IMR-90 (cell line): ENCODE data around the gene SLIT3. TPM values are rescaled to one million over a fixed set of nuclear protein-coding genes. Genes with fewer than 3 reads are reported as not detected.

Experiments used
- ATAC-seq: fragments of 200-7000 bp; cut with Tn5 transposase; 2 replicates; pipeline ENCODE4 v1.9.1; 2020; ENCODE audit warnings: low read depth, mild to moderate bottlenecking, moderate library complexity
- BruUV-seq: library from RNA; stranded (reverse); fragments of 400-500 nt; replicated peaks from 2 replicates; lab custom pipeline; 2021; lab: Mats Ljungman, UMichigan
- CTCF ChIA-PET: fragments of 300-600 bp; formaldehyde crosslinking; extraction: SDS; loops from one replicate; lab custom pipeline; 2021; ENCODE audit warnings: antibody characterized with exemption; lab: Yijun Ruan, JAX
- POLR2A ChIA-PET: fragments of 300-600 bp; sonication (Branson Sonifier 250); formaldehyde crosslinking; loops from one replicate; lab custom pipeline; 2022; ENCODE audit warnings: antibody characterized with exemption; ENCODE audit not compliant: unreplicated experiment; lab: Charles Lee
- DNase-seq: peaks from one replicate; pipeline ENCODE4 v3.0.0; 2013
- H2AFZ ChIP-seq: replicated peaks from 2 replicates; pipeline ENCODE3; 2013; ENCODE audit warnings: low read length, mild to moderate bottlenecking; ENCODE audit not compliant: poor library complexity
- H2AK5ac ChIP-seq: 2 replicates; pipeline ENCODE4 v1.6.1; 2013; ENCODE audit warnings: low read depth, low read length, inconsistent platforms
- H2AK9ac ChIP-seq: replicated peaks from 2 replicates; pipeline ENCODE3; 2013; ENCODE audit warnings: mild to moderate bottlenecking, low read depth, low read length, moderate library complexity; ENCODE audit not compliant: poor library complexity
- H2BK120ac ChIP-seq: 2 replicates; pipeline ENCODE4 v1.6.1; 2013; ENCODE audit warnings: low read depth, low read length, inconsistent platforms
- H2BK15ac ChIP-seq: 3 replicates; pipeline ENCODE4 v1.6.1; 2013; ENCODE audit warnings: low read depth, low read length, inconsistent platforms
- H2BK20ac ChIP-seq: 2 replicates; pipeline ENCODE4 v1.6.1; 2013; ENCODE audit warnings: low read depth, mild to moderate bottlenecking, inconsistent platforms, low read length, moderate library complexity
- H2BK5ac ChIP-seq: 2 replicates; pipeline ENCODE4 v1.6.1; 2013; ENCODE audit warnings: mild to moderate bottlenecking, low read depth, low read length, inconsistent platforms; ENCODE audit not compliant: poor library complexity, severe bottlenecking
- H3K14ac ChIP-seq: replicated peaks from 2 replicates; pipeline ENCODE4 v1.6.1; 2013; ENCODE audit warnings: low read depth, low read length, inconsistent platforms
- H3K18ac ChIP-seq: 2 replicates; pipeline ENCODE4 v1.6.1; 2013; ENCODE audit warnings: low read depth, low read length, control low read depth
- H3K23ac ChIP-seq: 2 replicates; pipeline ENCODE4 v1.6.1; 2013; ENCODE audit warnings: low read depth, low read length, inconsistent platforms
- H3K27ac ChIP-seq: 2 replicates; pipeline ENCODE4 v1.5.1; 2013; ENCODE audit warnings: mild to moderate bottlenecking, control low read depth, low read length; ENCODE audit not compliant: insufficient read depth
- H3K27me3 ChIP-seq: 2 replicates; pipeline ENCODE4 v1.6.1; 2013; ENCODE audit warnings: low read length; ENCODE audit not compliant: control insufficient read depth, insufficient read depth
- H3K36me3 ChIP-seq: 2 replicates; pipeline ENCODE4 v1.6.1; 2013; ENCODE audit warnings: low read length, mixed read lengths; ENCODE audit not compliant: control insufficient read depth, insufficient read depth
- H3K4ac ChIP-seq: 2 replicates; pipeline ENCODE4 v1.6.1; 2013; ENCODE audit warnings: low read depth, low read length, inconsistent platforms
- H3K4me1 ChIP-seq: 2 replicates; pipeline ENCODE4 v1.6.1; 2013; ENCODE audit warnings: low read length, mixed read lengths; ENCODE audit not compliant: control insufficient read depth, insufficient read depth
- H3K4me2 ChIP-seq: 2 replicates; pipeline ENCODE4 v1.6.1; 2013; ENCODE audit warnings: low read depth, mild to moderate bottlenecking, control low read depth, low read length, moderate library complexity
- H3K4me3 ChIP-seq: 2 replicates; pipeline ENCODE4 v1.5.1; 2013; ENCODE audit warnings: low read depth, mild to moderate bottlenecking, control low read depth, low read length, moderate library complexity; ENCODE audit not compliant: insufficient read depth
- H3K56ac ChIP-seq: 2 replicates; pipeline ENCODE4 v1.6.1; 2013; ENCODE audit warnings: low read length, inconsistent platforms; ENCODE audit not compliant: insufficient read depth; ENCODE audit errors: extremely low read depth
- H3K79me1 ChIP-seq, 2 experiments: 2 replicates each; pipeline ENCODE4 v1.6.1; 2013; ENCODE audit warnings: low read length in 2 of 2, inconsistent platforms in 1 of 2, low read depth in 1 of 2
- H3K9ac ChIP-seq: 2 replicates; pipeline ENCODE4 v1.6.1; 2013; ENCODE audit warnings: low read depth, low read length, control low read depth
- H3K9me1 ChIP-seq: 2 replicates; pipeline ENCODE4 v1.6.1; 2013; ENCODE audit warnings: low read length, inconsistent platforms; ENCODE audit not compliant: insufficient read depth
- H3K9me3 ChIP-seq: 2 replicates; pipeline ENCODE4 v1.6.1; 2013; ENCODE audit warnings: low read length; ENCODE audit not compliant: control insufficient read depth, insufficient read depth
- H4K20me1 ChIP-seq: 2 replicates; pipeline ENCODE4 v1.6.1; 2013; ENCODE audit warnings: low read length, inconsistent platforms; ENCODE audit not compliant: insufficient read depth
- H4K5ac ChIP-seq: 2 replicates; pipeline ENCODE4 v1.6.1; 2013; ENCODE audit warnings: mild to moderate bottlenecking, low read depth, low read length, control low read depth
- H4K8ac ChIP-seq, 2 experiments: 2 replicates each; pipeline ENCODE4 v1.6.1; 2013; ENCODE audit warnings: low read depth in 2 of 2, low read length in 2 of 2, control low read depth in 1 of 2, inconsistent platforms in 1 of 2
- H4K91ac ChIP-seq: 2 replicates; pipeline ENCODE4 v1.6.1; 2013; ENCODE audit warnings: low read depth, low read length, inconsistent platforms; ENCODE audit not compliant: insufficient read depth
- CHD1 ChIP-seq: IDR thresholded peaks from 2 replicates; pipeline ENCODE4 v1.6.1; 2012; ENCODE audit warnings: low read depth, low read length, improper control_type of control experiment
- CTCF ChIP-seq: conservative IDR thresholded peaks from 2 replicates; pipeline ENCODE4 v1.5.1; 2012; ENCODE audit warnings: mild to moderate bottlenecking, low read depth, low read length, improper control_type of control experiment
- ELK1 ChIP-seq: fragments of 150-350 bp; IDR thresholded peaks from 2 replicates; pipeline ENCODE4 v1.6.1; 2016; ENCODE audit warnings: low read depth, mild to moderate bottlenecking, low read length, moderate library complexity, borderline replicate concordance
- FOS ChIP-seq: fragments of 150-350 bp; IDR thresholded peaks from 2 replicates; pipeline ENCODE4 v1.6.1; 2016; ENCODE audit warnings: low read depth, low read length
- MAFK ChIP-seq: IDR thresholded peaks from 2 replicates; pipeline ENCODE4 v1.6.1; 2012; ENCODE audit warnings: low read depth, low read length, improper control_type of control experiment
- MAZ ChIP-seq: IDR thresholded peaks from 2 replicates; pipeline ENCODE4 v1.6.1; 2012; ENCODE audit warnings: low read depth, mild to moderate bottlenecking, low read length, improper control_type of control experiment, moderate library complexity, borderline replicate concordance
- MXI1 ChIP-seq: IDR thresholded peaks from 2 replicates; pipeline ENCODE4 v1.6.1; 2012; ENCODE audit warnings: low read depth, mild to moderate bottlenecking, low read length, moderate library complexity, borderline replicate concordance
- NFE2L2 ChIP-seq: fragments of 150-350 bp; IDR thresholded peaks from 2 replicates; pipeline ENCODE4 v1.6.1; 2016; ENCODE audit warnings: low read depth, mild to moderate bottlenecking, low read length
- POLR2A ChIP-seq: IDR thresholded peaks from 2 replicates; pipeline ENCODE4 v1.6.1; 2012; ENCODE audit warnings: mild to moderate bottlenecking, low read depth, low read length
- RAD21 ChIP-seq: IDR thresholded peaks from 2 replicates; pipeline ENCODE4 v1.6.1; 2012; ENCODE audit warnings: low read length, improper control_type of control experiment
- RCOR1 ChIP-seq: IDR thresholded peaks from 2 replicates; pipeline ENCODE4 v1.6.1; 2012; ENCODE audit warnings: mild to moderate bottlenecking, low read length, improper control_type of control experiment; ENCODE audit not compliant: insufficient replicate concordance
- RFX5 ChIP-seq: IDR thresholded peaks from 2 replicates; pipeline ENCODE4 v1.8.0; 2012; ENCODE audit warnings: low read depth, mild to moderate bottlenecking, low read length, moderate library complexity
- SMC3 ChIP-seq: fragments of 150-350 bp; IDR thresholded peaks from 2 replicates; pipeline ENCODE4 v1.6.1; 2016; ENCODE audit warnings: low read depth, mild to moderate bottlenecking, antibody characterized with exemption, low read length, moderate library complexity
- WGBS, 2 experiments: methylation state at CpG; one replicate each; pipeline versions ENCODE4 v1.1.5 to v1.1.7; 2013; ENCODE audit warnings: missing lambda C conversion rate in 2 of 2; ENCODE audit not compliant: insufficient read length in 1 of 2; ENCODE audit errors: extremely low coverage in 2 of 2; 5-methylcytosine and 5-hydroxymethylcytosine counted together
- dilution Hi-C: fragments of 300-500 bp; cut with HindIII; formaldehyde crosslinking; loops from one replicate; pipeline ENCODE4 v1.14.3; 2018; ENCODE audit warnings: low sequenced_read_pairs; ENCODE audit not compliant: unreplicated experiment
- in situ Hi-C: fragments of 300-500 bp; cut with MboI; formaldehyde crosslinking; loops from 3 replicates; pipeline ENCODE4 v1.14.3; 2019; ENCODE audit warnings: low sequenced_read_pairs, inconsistent platforms, mixed read lengths
- intact Hi-C: fragments of 100-400 bp; cut with micrococcal nuclease; formaldehyde crosslinking; loops from 2 replicates; pipeline ENCODE4 v1.10.0; 2022
- polyA plus RNA-seq, 3 experiments: library from polyadenylated mRNA; depleted of rRNA; stranded (reverse); fragments of >200 nt; gene quantifications; 2 replicates each; pipeline ENCODE4 v1.2.3, GENCODE V29; 2012; ENCODE audit warnings: low replicate concordance in 1 of 3
- total RNA-seq: library from RNA; depleted of rRNA; stranded (reverse); fragments of >200 nt; gene quantifications from 2 replicates; pipeline ENCODE4 v1.2.3, GENCODE V29; 2012

Gene SLIT3
- total and polyA plus RNA-seq, 2 of the 4 experiments (the other 2 are of a cell fraction) = 0.18 to 0.50 TPM

GRCh38 chr5:168832308-168832707, 468.6 kb downstream of the SLIT3 start:
- no CpG with 5 or more reads among the region's 6 CpGs for WGBS, 2 experiments
- CTCF ChIA-PET = no interaction called here
- in situ Hi-C loops = no loop called here

More at GRCh38 chr5:168832308-168832707, 468.6 kb downstream of the SLIT3 start:
- no peak overlapping the region for H3K56ac ChIP-seq
- no peak overlapping the region for H3K23ac ChIP-seq
- H3K27ac ChIP-seq = no peak overlapping the region
- H2AK9ac ChIP-seq = no peak overlapping the region
- H3K4me1 ChIP-seq = no peaks in the 10 kb centered on the region
- H2AK5ac ChIP-seq = no peak overlapping the region
- TF ChIP-seq MXI1 = no peak
- no peak for TF ChIP-seq RAD21
- no peak for TF ChIP-seq NFE2L2
- TF ChIP-seq SMC3 = no peak
- no peak for TF ChIP-seq RCOR1
- no peak for TF ChIP-seq CHD1
- TF ChIP-seq CTCF = no peak
- no peak for TF ChIP-seq MAFK
- no peak for TF ChIP-seq POLR2A
- no peak for TF ChIP-seq ELK1
- no peak for TF ChIP-seq FOS
- no peak for TF ChIP-seq RFX5
- TF ChIP-seq MAZ = no peak
- no peak overlapping the region for H3K9ac ChIP-seq
- H3K4me3 ChIP-seq = no peak overlapping the region
- H3K9me3 ChIP-seq = no peaks in the 10 kb centered on the region
- H3K14ac ChIP-seq = no peak overlapping the region
- no peak for DNase-seq
- dilution Hi-C loops = no loop called here
- no peak overlapping the region for H2BK15ac ChIP-seq
- H2BK20ac ChIP-seq = no peak overlapping the region
- no peaks in the 10 kb centered on the region for H3K9me1 ChIP-seq
- no peak overlapping the region for H3K4me2 ChIP-seq
- H2AFZ ChIP-seq = no peak overlapping the region
- H3K18ac ChIP-seq = no peak overlapping the region
- intact Hi-C loops = no loop called here
- no peaks in the 10 kb centered on the region for H3K27me3 ChIP-seq
- no peak overlapping the region for H4K5ac ChIP-seq
- no peak overlapping the region for H3K4ac ChIP-seq
- no peak overlapping the region for H2BK120ac ChIP-seq
- H3K79me1 ChIP-seq = no peaks in the 10 kb centered on the region
- H4K20me1 ChIP-seq = no peaks in the 10 kb centered on the region
- H4K91ac ChIP-seq = no peak overlapping the region
- POLR2A ChIA-PET = no interaction called here
- no peak overlapping the region for H2BK5ac ChIP-seq
- no peaks in the 10 kb centered on the region for H3K36me3 ChIP-seq
- no TSS peak for BruUV-seq
- ATAC-seq = no peak
- no peak overlapping the region for H4K8ac ChIP-seq
